Smooth muscle cell of the brain vasculature (primary cell): Measurements from ENCODE around the gene ARSG.
"Not testable (repeated sequence)": the region's sequence is repeated elsewhere in the genome, so short reads cannot be mapped to it uniquely, and the experiment has no call there.

Source experiments
- DNase-seq: peaks from one replicate; pipeline ENCODE4 v3.0.0-alpha.2; 2012; ENCODE audit warnings: low read depth, low spot score

The ARSG gene

GRCh38 chr17:68305142-68305541 lies 13.8 kb downstream of the ARSG start:
- DNase-seq: no peak

GRCh38 chr17:68306819-68307218 lies 15.5 kb downstream of the ARSG start:
- DNase-seq: no peak

GRCh38 chr17:68307443-68307842 lies 16.1 kb downstream of the ARSG start:
- DNase-seq: no peak

- DNase-seq: not testable (repeated sequence)
Measured at GRCh38 chr17:68308486-68308885, 17.2 kb downstream of the ARSG start.

GRCh38 chr17:68309066-68309670 lies 17.9 kb downstream of the ARSG start:
- not testable (repeated sequence) for DNase-seq

GRCh38 chr17:68310152-68310551 lies 18.9 kb downstream of the ARSG start:
- no peak for DNase-seq

- DNase-seq: no peak
Measured at GRCh38 chr17:68314916-68315535, 23.7 kb downstream of the ARSG start.

GRCh38 chr17:68315930-68316329 lies 24.6 kb downstream of the ARSG start:
- DNase-seq: no peak

GRCh38 chr17:68317458-68317857 lies 26.2 kb downstream of the ARSG start:
- DNase-seq: no peak

GRCh38 chr17:68318103-68318991 lies 27.1 kb downstream of the ARSG start:
- DNase-seq: no peak

- no peak for DNase-seq
Measured at GRCh38 chr17:68319410-68320162, 28.3 kb downstream of the ARSG start.

- DNase-seq: no peak
Measured at GRCh38 chr17:68320311-68320865, 29.1 kb downstream of the ARSG start.

GRCh38 chr17:68320943-68321555 lies 29.8 kb downstream of the ARSG start:
- no peak for DNase-seq

- DNase-seq: no peak
Measured at GRCh38 chr17:68321556-68321954, 30.3 kb downstream of the ARSG start.

GRCh38 chr17:68322630-68323029 lies 31.3 kb downstream of the ARSG start:
- no peak for DNase-seq

- DNase-seq: no peak
Measured at GRCh38 chr17:68324114-68324513, 32.8 kb downstream of the ARSG start.

GRCh38 chr17:68324654-68325336 lies 33.5 kb downstream of the ARSG start:
- no peak for DNase-seq

- no peak for DNase-seq
Measured at GRCh38 chr17:68325961-68326360, 34.7 kb downstream of the ARSG start.

- DNase-seq: no peak
Measured at GRCh38 chr17:68326681-68327080, 35.4 kb downstream of the ARSG start.

- no peak for DNase-seq
Measured at GRCh38 chr17:68327823-68328557, 36.7 kb downstream of the ARSG start.
